Measurements from ENCODE around the gene CCNJ. TPM values are rescaled to one million over a fixed set of nuclear protein-coding genes. Genes with fewer than 3 reads are reported as not detected.
"Not testable (repeated sequence)": the region's sequence is repeated elsewhere in the genome, so short reads cannot be mapped to it uniquely, and the experiment has no call there.

CCNJ gene
- total and polyA plus RNA-seq, 2 of the 13 experiments (the other 11 are each of a cell fraction or from before 2014, with no cell fraction given) = 14.1 to 21.5 TPM

- TF ChIP-seq ZBTB49 (CRISPR knock-in tag; IDR thresholded peaks at IDR 0.05; ENCODE audit: borderline replicate concordance) (peak; percentile 45; the same call in 1 of the 2 replicates), TEF (CRISPR knock-in tag; IDR thresholded peaks at IDR 0.05) (no peak), JDP2 (CRISPR knock-in tag; IDR thresholded peaks at IDR 0.05; ENCODE audit: borderline replicate concordance) (no peak; the same call in 1 of the 2 replicates), ZNF644 (CRISPR knock-in tag; IDR thresholded peaks at IDR 0.05; ENCODE audit: low read depth) (no peak), ZNF737 (CRISPR knock-in tag; IDR thresholded peaks at IDR 0.05; ENCODE audit: borderline replicate concordance) (no peak), LRRFIP1 (CRISPR knock-in tag; conservative IDR thresholded peaks at IDR 0.05) (no peak), LCORL (IDR thresholded peaks at IDR 0.05) (no peak), LCORL (CRISPR knock-in tag; IDR thresholded peaks at IDR 0.05) (no peak), SMARCC2 (IDR thresholded peaks at IDR 0.05) (no peak), DDIT3 (CRISPR knock-in tag; IDR thresholded peaks at IDR 0.05) (no peak), ZNF556 (CRISPR knock-in tag; IDR thresholded peaks at IDR 0.05; ENCODE audit: borderline replicate concordance) (peak; percentile 64)
These were observed at the start of gene CCNJ (continued) for GRCh38 chr10:96043033-96043892.

- POLR2A ChIA-PET; H3K4me2 ChIP-seq (ENCODE audit: low read depth, low read length); intact Hi-C loops (cut with micrococcal nuclease; ENCODE audit: unreplicated experiment); H2AFZ ChIP-seq (ENCODE audit: low read length); BruUV-seq (replicated peaks); H3K27ac ChIP-seq (ENCODE audit: extremely low read length, insufficient read depth, low read length); ATAC-seq; FAIRE-seq; H3K79me2 ChIP-seq (ENCODE audit: insufficient read depth, low read length); H3K27me3 ChIP-seq (ENCODE audit: control insufficient read depth in 1 of 2, insufficient read depth in 2 of 2, low read length in 2 of 2); H3K9ac ChIP-seq (ENCODE audit: insufficient read depth, low read depth, low read length); in situ Hi-C loops (cut with HindIII; ENCODE audit: extremely low pct_ligation_motif_present, low pct_unique_long_range_greater_than_20kb); H3K4me3 ChIP-seq (replicated peaks in 1 of 3; ENCODE audit: insufficient read depth in 1 of 3, low read depth in 2 of 3, low read length in 3 of 3); H3K9me3 ChIP-seq (ENCODE audit: low read length); H3K36me3 ChIP-seq (replicated peaks in 1 of 2; ENCODE audit: control insufficient read depth in 1 of 2, insufficient read depth in 2 of 2, low read length in 2 of 2); CTCF ChIA-PET (ENCODE audit: low intra/inter-chr PET ratio, low total read pairs); DNase-seq (ENCODE audit: low spot score); H4K20me1 ChIP-seq (ENCODE audit: insufficient read depth, low read length); H3K4me1 ChIP-seq (ENCODE audit: insufficient read depth, low read length): not testable (repeated sequence)
- 59% methylated on average over 11 of the region's 11 CpGs for whole genome bisulfite sequencing (ENCODE audit: low lambda C conversion rate)
These were observed 49.0 kb upstream of the CCNJ start for GRCh38 chr10:95994376-95994775.

Measured in HepG2 (cell line).